ENCODE data around the gene SMIM22.

GRCh38 chr16:4783251-4783950 is 11.8 kb upstream of the SMIM22 start:
- no peak for TF ChIP-seq POLR2AphosphoS5 (IDR thresholded peaks at IDR 0.05; ENCODE audit: insufficient read depth in 1 of 2, low read depth in 1 of 2)
- TF ChIP-seq CTCF (IDR thresholded peaks at IDR 0.05): no peak
- no peak for TF ChIP-seq POLR2A (IDR thresholded peaks at IDR 0.05)

All from vagina (tissue), 2 donors.